ENCODE results near the gene SMTNL1. TPM values are rescaled to one million over a fixed set of nuclear protein-coding genes. Genes with fewer than 3 reads are reported as not detected.

The SMTNL1 gene
- total RNA-seq, 1 donor from 2014 or later, result not detected

DNA sequence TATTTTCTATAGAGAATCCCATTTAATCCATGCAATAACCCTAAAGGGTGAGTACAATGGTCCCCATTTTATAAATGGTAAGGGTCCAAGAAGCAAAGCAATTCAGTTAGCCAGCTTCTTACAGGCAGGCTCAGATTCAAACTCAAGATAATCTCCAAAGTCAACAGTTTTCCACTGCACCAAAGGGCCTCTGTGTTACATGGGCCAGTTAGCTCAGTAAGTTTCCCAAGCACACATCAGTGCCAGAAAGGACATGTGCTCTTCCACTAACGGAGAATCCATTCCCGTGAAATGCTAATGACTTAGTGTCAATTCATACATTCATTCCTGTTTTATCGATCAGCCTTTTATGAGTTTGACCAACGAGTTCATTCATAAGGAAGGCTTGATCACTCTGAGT lies 32.9 kb upstream of the SMTNL1 start:
- intact Hi-C loops (cut with DNase I), result no loop called here
- ATAC-seq (ENCODE audit: poor library complexity) (no peak), DNase-seq (no peak)

GRCh38 chr11:57506522-57506921 lies 30.9 kb upstream of the SMTNL1 start:
- intact Hi-C loops (cut with DNase I), result no loop called here
- no peak for ATAC-seq (ENCODE audit: poor library complexity)

DNA sequence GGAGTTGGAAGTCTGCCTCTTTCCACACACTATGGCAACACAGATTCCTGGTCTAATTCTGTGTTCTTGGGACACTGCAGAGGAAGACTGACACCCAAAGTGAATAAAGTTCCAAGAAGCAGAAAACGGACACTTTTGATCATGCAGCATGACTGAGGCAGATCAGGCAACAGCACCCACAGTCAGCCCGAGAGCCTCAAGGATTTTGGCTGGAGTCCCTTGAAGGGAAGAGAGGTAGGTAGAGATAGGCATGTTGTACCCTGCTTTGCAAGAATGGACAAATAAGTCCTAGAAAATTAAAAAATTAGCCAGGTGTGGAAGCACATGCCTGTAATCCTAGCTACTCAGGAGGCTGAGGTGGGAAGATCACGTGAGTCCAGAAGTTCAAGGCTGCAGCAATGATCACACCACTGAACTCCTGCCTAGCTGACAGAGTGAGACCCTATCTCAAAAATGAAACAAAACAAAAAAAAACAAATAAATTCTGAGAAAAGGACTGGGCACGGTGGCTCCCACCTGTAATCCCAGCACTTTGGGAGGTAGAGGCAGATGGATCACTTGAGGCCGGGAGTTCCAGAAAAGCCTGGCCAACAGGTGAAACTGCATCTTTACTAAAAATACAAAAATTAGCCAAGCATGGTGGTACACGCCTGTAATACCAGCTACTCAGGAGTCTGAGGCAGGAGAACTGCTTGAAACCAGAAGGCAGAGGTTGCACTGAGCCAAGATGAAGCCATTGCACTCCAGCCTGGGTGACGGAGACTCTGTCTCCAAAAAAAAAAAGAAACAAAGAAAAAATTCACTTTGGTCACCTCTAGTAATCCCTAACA lies 28.8 kb upstream of the SMTNL1 start:
- no peak for ATAC-seq (ENCODE audit: poor library complexity)
- intact Hi-C loops (cut with DNase I), result no loop called here
- no peak for DNase-seq

More at GRCh38 chr11:57506522-57506921, 30.9 kb upstream of the SMTNL1 start:
- DNase-seq, result no peak

GRCh38 chr11:57511741-57512430 lies 25.5 kb upstream of the SMTNL1 start:
- ATAC-seq (ENCODE audit: poor library complexity), result no peak
- intact Hi-C loops (cut with DNase I), result no loop called here
- DNase-seq, result no peak

DNA sequence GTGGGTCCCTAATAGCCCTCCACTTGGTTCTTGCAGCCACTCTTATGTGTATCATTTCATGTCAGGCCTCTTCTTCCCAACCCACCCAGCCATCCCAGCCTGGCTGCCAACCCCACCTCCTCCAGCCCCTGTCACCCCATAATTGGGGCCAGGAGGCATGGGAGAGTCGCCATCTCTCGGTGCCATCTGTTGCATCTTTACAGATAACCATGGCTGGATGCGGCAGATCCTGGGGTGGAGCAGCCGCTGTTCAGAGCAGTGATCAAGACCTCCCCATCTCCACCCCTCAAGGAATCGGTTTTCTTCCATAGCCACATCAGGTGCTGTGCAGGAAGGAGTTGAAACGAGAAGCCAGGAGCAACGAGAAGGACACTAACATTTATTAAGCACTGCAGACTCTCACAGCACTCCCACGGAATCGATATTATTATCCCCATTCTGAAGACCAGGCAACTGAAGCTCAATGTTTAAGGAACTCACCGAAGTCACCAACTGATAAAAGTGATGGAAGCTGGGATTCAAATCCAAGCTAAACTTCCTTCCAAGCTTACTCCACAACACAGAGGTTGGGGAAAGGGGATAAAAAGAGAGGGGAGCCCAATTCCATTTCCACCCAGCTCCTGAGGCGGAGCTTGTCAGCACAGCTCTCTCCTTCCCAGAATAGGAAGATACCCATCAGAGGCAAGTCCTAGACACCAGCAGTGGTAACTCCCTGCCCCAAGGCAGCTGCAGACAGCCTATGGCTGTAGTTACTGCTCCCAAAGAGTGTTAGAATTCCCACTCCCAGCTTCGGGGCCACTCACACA lies 24.5 kb upstream of the SMTNL1 start:
- no peak for ATAC-seq (ENCODE audit: poor library complexity)

DNA sequence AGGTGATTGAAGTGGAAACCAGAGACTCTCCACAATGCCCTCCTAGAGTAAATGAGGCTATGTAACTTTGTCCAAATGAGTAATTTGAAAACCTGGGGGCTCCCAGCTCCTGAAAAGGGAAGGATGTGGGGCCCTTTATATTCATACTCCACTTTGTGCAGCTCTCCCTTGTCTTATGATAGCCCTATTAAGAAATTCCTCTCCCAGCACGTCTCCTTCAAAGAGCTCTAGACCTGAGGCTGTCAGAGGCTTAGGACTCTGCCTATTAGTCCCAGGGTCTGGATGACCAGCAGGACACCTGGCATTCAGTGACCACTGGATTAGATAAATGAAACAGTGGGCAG lies 24.0 kb upstream of the SMTNL1 start:
- intact Hi-C loops (cut with DNase I), result no loop called here
- ATAC-seq (ENCODE audit: poor library complexity) (no peak), DNase-seq (no peak)

More for the DNA sequence above, 24.5 kb upstream of the SMTNL1 start:
- no peak for DNase-seq
- intact Hi-C loops (cut with DNase I), result no loop called here

GRCh38 chr11:57513911-57514537 lies 23.4 kb upstream of the SMTNL1 start:
- intact Hi-C loops (cut with DNase I), result no loop called here
- DNase-seq, result peak; percentile 74

DNA sequence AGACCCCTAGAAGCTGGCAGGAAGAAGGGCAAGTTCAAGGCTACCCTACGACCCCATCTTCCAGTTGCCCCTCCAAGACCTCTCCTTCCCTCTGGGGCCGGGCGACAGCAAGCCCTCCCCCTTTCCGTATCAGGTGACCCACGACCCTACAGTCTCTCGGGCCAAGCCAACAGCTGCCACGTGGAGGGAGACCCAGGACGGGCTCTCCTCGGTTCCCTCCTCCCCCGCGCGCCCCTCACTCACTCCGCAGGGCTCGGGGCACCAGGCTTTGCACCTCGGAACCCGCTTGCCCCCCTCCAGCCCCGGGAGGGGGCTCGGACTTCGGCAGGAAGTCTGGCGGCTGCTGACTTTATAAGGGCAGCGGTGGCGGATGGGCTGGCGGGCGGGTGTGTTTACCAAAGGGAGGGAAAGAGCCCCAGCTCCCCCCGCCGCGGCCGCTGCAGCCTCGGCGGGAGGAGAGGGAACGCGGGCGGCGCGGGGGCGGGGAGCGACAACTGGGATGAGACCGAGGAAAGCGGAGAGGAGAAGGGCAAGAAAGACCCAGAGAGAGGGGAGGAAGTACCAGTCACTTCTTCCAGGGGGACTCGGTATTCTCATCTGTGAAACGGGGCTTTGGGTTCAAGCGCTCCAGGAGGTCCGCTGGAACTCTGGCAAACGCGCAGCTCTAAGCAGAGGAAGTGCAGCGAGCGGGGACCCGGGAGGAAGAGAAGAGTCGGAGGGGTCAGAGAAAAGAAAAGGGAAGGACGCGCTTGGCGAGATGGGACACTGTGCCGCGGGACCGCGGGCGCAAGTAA lies 22.7 kb upstream of the SMTNL1 start:
- ATAC-seq (ENCODE audit: poor library complexity), result peak; percentile 82
- intact Hi-C loops (cut with DNase I), result no loop called here
- peak; percentile 80 for DNase-seq

More at GRCh38 chr11:57513911-57514537, 23.4 kb upstream of the SMTNL1 start:
- ATAC-seq (ENCODE audit: poor library complexity), result peak; percentile 63

- ATAC-seq (ENCODE audit: poor library complexity) (peak; percentile 84), DNase-seq (peak; percentile 79)
- intact Hi-C loops (cut with DNase I), result no loop called here
Measured at GRCh38 chr11:57515332-57516060, 21.9 kb upstream of the SMTNL1 start, which contains the start of gene SLC43A1. TSS of gene SLC43A1 (minus strand) at chr11:57515702. CDS start at chr11:57514111, 1,591 bp downstream.

GRCh38 chr11:57516061-57516443 lies 21.3 kb upstream of the SMTNL1 start:
- no peak for ATAC-seq (ENCODE audit: poor library complexity)
- DNase-seq, result no peak
- intact Hi-C loops (cut with DNase I), result no loop called here

GRCh38 chr11:57521116-57521515 lies 16.3 kb upstream of the SMTNL1 start:
- DNase-seq, result no peak
- no peak for ATAC-seq (ENCODE audit: poor library complexity)
- intact Hi-C loops (cut with DNase I), result loop anchor here (10.0 kb wide), 1 partner anchor 176 kb away; no protein-coding TSS in a partner anchor

GRCh38 chr11:57523419-57523818 lies 14.0 kb upstream of the SMTNL1 start:
- ATAC-seq (ENCODE audit: poor library complexity), result no peak
- no peak for DNase-seq
- intact Hi-C loops (cut with DNase I), result loop anchor here (10.0 kb wide), 1 partner anchor 179 kb away; no protein-coding TSS in a partner anchor

DNA sequence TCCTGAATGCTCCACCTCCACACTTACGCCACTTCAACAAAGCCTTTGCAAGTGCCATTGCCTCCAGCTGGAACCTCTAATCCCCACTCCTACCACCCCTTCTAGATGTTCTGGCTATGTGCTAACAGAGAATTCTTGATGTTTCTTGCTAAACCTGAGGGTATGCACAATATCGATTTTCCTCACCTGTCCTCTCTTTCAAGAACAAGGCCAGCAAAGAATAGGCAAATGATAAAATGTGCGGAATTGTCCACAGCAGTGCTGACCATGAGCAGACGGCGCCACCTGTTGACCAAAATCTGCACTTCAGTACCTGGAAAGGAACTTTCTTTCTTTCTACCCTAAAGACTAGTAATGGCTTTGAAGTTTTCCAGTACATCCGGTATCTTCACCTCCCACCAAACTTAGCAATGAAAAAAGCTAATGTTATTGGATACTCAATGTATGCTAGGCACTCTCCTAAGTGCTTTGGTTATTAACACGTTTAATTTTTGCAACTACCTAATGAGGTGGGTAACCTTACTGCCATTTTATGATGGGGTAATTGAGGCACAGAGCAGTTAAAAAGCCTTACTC lies 10.3 kb upstream of the SMTNL1 start:
- ATAC-seq (ENCODE audit: poor library complexity), result peak; percentile 36
- intact Hi-C loops (cut with DNase I), result loop anchor here (2.0 to 10.0 kb wide), 3 partner anchors 34 to 182 kb away; no protein-coding TSS in a partner anchor
- DNase-seq, result peak; percentile 78

DNA sequence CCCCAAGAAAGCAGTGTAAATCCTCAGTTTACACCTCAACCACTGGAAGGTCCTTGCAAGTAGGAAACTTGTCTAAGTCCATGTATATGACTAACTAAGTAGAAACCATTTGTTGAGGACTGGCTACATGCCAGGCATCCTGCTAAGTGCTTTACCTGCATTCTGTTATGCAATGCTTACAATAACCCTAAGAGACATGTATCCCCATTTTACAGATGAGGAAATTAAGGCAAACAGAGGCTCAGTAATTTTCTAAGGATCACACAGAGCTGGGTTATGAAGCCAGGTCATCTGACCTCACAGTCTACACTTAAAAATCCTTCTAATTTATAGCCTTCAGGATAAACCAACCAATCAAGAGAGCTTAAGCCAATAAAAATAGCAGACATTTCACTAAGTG lies 8.4 kb upstream of the SMTNL1 start:
- intact Hi-C loops (cut with DNase I), result loop anchor here (10.0 kb wide), 1 partner anchor 184 kb away; no protein-coding TSS in a partner anchor

DNA sequence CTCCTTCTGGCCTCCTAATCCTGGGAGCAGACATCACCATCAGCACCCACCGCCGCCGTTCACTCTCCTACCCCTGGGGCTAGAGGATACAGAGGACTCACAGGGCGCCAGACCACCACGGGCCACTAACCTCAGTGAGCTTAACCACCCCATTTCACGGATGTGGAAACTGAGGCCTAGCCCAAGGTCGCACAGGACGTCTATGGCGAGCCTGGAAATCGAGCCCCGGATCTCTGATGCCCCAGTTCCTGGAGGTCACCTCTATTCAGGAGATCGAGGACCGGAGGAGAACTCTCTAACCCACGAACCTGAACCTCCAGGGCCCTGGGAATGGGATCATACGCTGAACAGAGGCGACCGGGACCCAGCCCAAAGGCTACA lies 7.2 kb upstream of the SMTNL1 start:
- ATAC-seq (ENCODE audit: poor library complexity) (no peak), DNase-seq (peak; percentile 46)
- intact Hi-C loops (cut with DNase I), result no loop called here

More for the DNA sequence above, 8.4 kb upstream of the SMTNL1 start:
- no peak for DNase-seq
- no peak for ATAC-seq (ENCODE audit: poor library complexity)

GRCh38 chr11:57530596-57531507 lies 6.5 kb upstream of the SMTNL1 start, which contains the start of gene TIMM10:
TSS of gene TIMM10 (minus strand) at chr11:57530754. CDS start at chr11:57530189, 565 bp downstream.
- peak; percentile 97 for DNase-seq
- peak; percentile 99 for ATAC-seq (ENCODE audit: poor library complexity)
- intact Hi-C loops (cut with DNase I), result no loop called here

All from Right ventricle myocardium superior (tissue), 1 donor.